CD14-positive monocyte (primary cell): Measurements from ENCODE around the gene FAM234A. TPM values are rescaled to one million over a fixed set of nuclear protein-coding genes. Genes with fewer than 3 reads are reported as not detected.

ENCODE experiments used
- DNase-seq, 3 donors: peaks; one replicate each; pipeline ENCODE4 v3.0.0-alpha.2; 2011 to 2022
- H2AFZ ChIP-seq: 2 replicates; pipeline ENCODE4 v1.6.0; 2012; ENCODE audit warnings: mild to moderate bottlenecking, low read depth, low read length, inconsistent platforms; ENCODE audit not compliant: insufficient read depth, poor library complexity, severe bottlenecking
- H3K27ac ChIP-seq, 2 donors: 1 replicate in 1 of 2; 2 replicates in 1 of 2; pipeline ENCODE4 v1.5.1; 2012 to 2013; ENCODE audit warnings: low read length in 2 of 2, control low read depth in 1 of 2, inconsistent platforms in 1 of 2, low read depth in 1 of 2, mild to moderate bottlenecking in 1 of 2
- H3K27me3 ChIP-seq, 2 donors: one replicate each; pipeline versions ENCODE4 v1.6.0 to v1.6.1; 2011 to 2013; ENCODE audit warnings: low read length in 2 of 2; ENCODE audit not compliant: control insufficient read depth in 2 of 2, insufficient read depth in 2 of 2
- H3K36me3 ChIP-seq, 2 donors: replicated peaks in 1 of 2; 1 replicate in 1 of 2; 2 replicates in 1 of 2; pipeline versions ENCODE4 v1.5.1 to v1.6.1; 2012 to 2013; ENCODE audit warnings: low read length in 2 of 2, control low read depth in 1 of 2, inconsistent platforms in 1 of 2, mild to moderate bottlenecking in 1 of 2; ENCODE audit not compliant: insufficient read depth in 2 of 2, control insufficient read depth in 1 of 2
- H3K4me1 ChIP-seq, 2 donors: 1 replicate in 1 of 2; 2 replicates in 1 of 2; pipeline versions ENCODE4 v1.5.1 to v1.6.1; 2012 to 2013; ENCODE audit warnings: low read length in 2 of 2, control low read depth in 1 of 2, inconsistent platforms in 1 of 2, mild to moderate bottlenecking in 1 of 2, moderate library complexity in 1 of 2; ENCODE audit not compliant: insufficient read depth in 2 of 2, control insufficient read depth in 1 of 2
- H3K4me2 ChIP-seq: replicated peaks from 2 replicates; pipeline ENCODE3; 2012; ENCODE audit warnings: low read length, moderate library complexity, mild to moderate bottlenecking; ENCODE audit not compliant: poor library complexity, severe bottlenecking; ENCODE audit errors: extremely low read depth
- H3K4me3 ChIP-seq, 3 experiments: fragments of 200-600 bp in 1 of 3; sonication (generic) in 1 of 3; replicated peaks in 1 of 3; 1 replicate in 2 of 3; 2 replicates in 1 of 3; pipeline ENCODE4 v1.5.1; 2011 to 2013; ENCODE audit warnings: low read length in 3 of 3, mild to moderate bottlenecking in 3 of 3, control low read depth in 2 of 3, low read depth in 2 of 3, inconsistent platforms in 1 of 3, moderate library complexity in 1 of 3
- H3K79me2 ChIP-seq: 2 replicates; pipeline ENCODE4 v1.6.0; 2012; ENCODE audit warnings: mild to moderate bottlenecking, control low read depth, inconsistent platforms, low read length, moderate library complexity; ENCODE audit not compliant: insufficient read depth
- H3K9ac ChIP-seq: 2 replicates; pipeline ENCODE4 v1.6.0; 2017; ENCODE audit warnings: low read length, mild to moderate bottlenecking; ENCODE audit not compliant: insufficient read depth, poor library complexity, severe bottlenecking
- H3K9me3 ChIP-seq, 2 donors: replicated peaks in 1 of 2; 1 replicate in 1 of 2; 2 replicates in 1 of 2; pipeline versions ENCODE4 v1.5.1 to v1.6.1; 2012 to 2013; ENCODE audit warnings: low read length in 2 of 2, control low read depth in 1 of 2; ENCODE audit not compliant: control insufficient read depth in 1 of 2, insufficient read depth in 1 of 2
- H4K20me1 ChIP-seq: 2 replicates; pipeline ENCODE4 v1.6.0; 2012; ENCODE audit warnings: mild to moderate bottlenecking, low read length, control low read depth, moderate library complexity; ENCODE audit not compliant: insufficient read depth
- H3K27ac Mint-ChIP-seq, 7 donors: one replicate each; pipeline ENCODE4 v1.8.0; 2020; ENCODE audit warnings: mild to moderate bottlenecking in 7 of 7, mixed read lengths in 7 of 7, moderate library complexity in 6 of 7, inconsistent platforms in 2 of 7
- H3K27me3 Mint-ChIP-seq, 3 donors: one replicate each; pipeline ENCODE4 v1.8.0; 2021 to 2022; ENCODE audit warnings: low read depth in 3 of 3, mild to moderate bottlenecking in 3 of 3, mixed read lengths in 3 of 3, moderate library complexity in 3 of 3, inconsistent platforms in 1 of 3
- H3K36me3 Mint-ChIP-seq, 2 donors: one replicate each; pipeline ENCODE4 v1.8.0; 2020; ENCODE audit warnings: mixed read lengths in 2 of 2, inconsistent platforms in 1 of 2, mild to moderate bottlenecking in 1 of 2
- H3K4me1 Mint-ChIP-seq: one replicate; pipeline ENCODE4 v1.8.0; 2020; ENCODE audit warnings: mild to moderate bottlenecking, mixed read lengths
- H3K4me3 Mint-ChIP-seq, 2 donors: one replicate each; pipeline ENCODE4 v1.8.0; 2020; ENCODE audit warnings: mild to moderate bottlenecking in 2 of 2, mixed read lengths in 2 of 2, moderate library complexity in 1 of 2
- H3K9me3 Mint-ChIP-seq, 7 donors: one replicate each; pipeline ENCODE4 v1.8.0; 2020 to 2022; ENCODE audit warnings: mixed read lengths in 7 of 7, mild to moderate bottlenecking in 6 of 7, moderate library complexity in 6 of 7, inconsistent platforms in 2 of 7
- CTCF ChIP-seq: fragments of 200-600 bp; IDR thresholded peaks from one replicate; pipeline ENCODE4 v1.8.0; 2022; ENCODE audit warnings: antibody characterized with exemption, mild to moderate bottlenecking
- WGBS: methylation state at CpG from one replicate; pipeline ENCODE4 v1.1.5; 2013; ENCODE audit warnings: missing lambda C conversion rate; ENCODE audit not compliant: insufficient coverage; 5-methylcytosine and 5-hydroxymethylcytosine counted together
- intact Hi-C, 2 donors: fragments of 100-400 bp; cut with micrococcal nuclease; formaldehyde crosslinking; loops; one replicate each; pipeline versions ENCODE4 v1.15.0 to v1.15.1; 2023
- polyA plus RNA-seq, 3 donors: library from polyadenylated mRNA; depleted of rRNA in 1 of 3; unstranded in 2 of 3; stranded (reverse) in 1 of 3; fragments of 300-500 nt in 2 of 3; fragments of >200 nt in 1 of 3; fragmentation: Illumina TruSeq in 2 of 3; gene quantifications; 1 replicate in 2 of 3; 2 replicates in 1 of 3; pipeline ENCODE4 v1.2.3, GENCODE V29; 2012 to 2021

Gene FAM234A
- polyA plus RNA-seq, 3 donors: 22.5 to 40.4 (median 25.1) TPM

- no peaks in the 10 kb centered on the region for H3K27me3 ChIP-seq
- H3K79me2 ChIP-seq: no peaks in the 10 kb centered on the region
- Mint-ChIP-seq H3K4me3 (no peak overlapping the region), H3K27me3 (peaks cover 0 to 1% (median 0%) of the 10 kb centered on the region in 3 donors), H3K9me3 (no peaks in the 10 kb centered on the region), H3K36me3 (peaks cover 63 to 94% of the 10 kb centered on the region in 2 donors), H3K27ac (peak overlapping the region in 1 of 7 donors; percentile 55), H3K4me1 (no peaks in the 10 kb centered on the region)
- H3K36me3 ChIP-seq: peaks cover 66 to 87% of the 10 kb centered on the region in 2 donors
- DNase-seq: no peak
- H3K4me3 ChIP-seq: no peak overlapping the region
- H3K4me1 ChIP-seq: no peaks in the 10 kb centered on the region
- peaks cover 6% of the 10 kb centered on the region for H4K20me1 ChIP-seq
- 97% methylated on average over 3 of the region's 19 CpGs for WGBS
- no peaks in the 10 kb centered on the region for H3K9me3 ChIP-seq
- intact Hi-C loops: no loop called here
- no peak overlapping the region for H3K9ac ChIP-seq
- TF ChIP-seq CTCF: no peak
- no peak overlapping the region for H2AFZ ChIP-seq
- no peak overlapping the region for H3K27ac ChIP-seq
- H3K4me2 ChIP-seq: no peak overlapping the region
Observed at GRCh38 chr16:305916-306626, 71.5 kb downstream of the FAM234A start.

GRCh38 chr16:306911-307370 is 72.3 kb downstream of the FAM234A start:
- Mint-ChIP-seq H3K27ac (peak overlapping the region in 2 of 7 donors; percentile 69 to 71), H3K4me1 (no peaks in the 10 kb centered on the region), H3K36me3 (peaks cover 66 to 96% of the 10 kb centered on the region in 2 donors), H3K27me3 (peaks cover 0 to 1% (median 0%) of the 10 kb centered on the region in 3 donors), H3K9me3 (no peaks in the 10 kb centered on the region), H3K4me3 (no peak overlapping the region)
- Histone ChIP-seq H3K9ac (no peak overlapping the region), H3K9me3 (no peaks in the 10 kb centered on the region), H4K20me1 (peaks cover 6% of the 10 kb centered on the region), H3K4me3 (no peak overlapping the region), H3K27ac (no peak overlapping the region), H2AFZ (no peak overlapping the region), H3K36me3 (peaks cover 67 to 87% of the 10 kb centered on the region in 2 donors), H3K4me2 (no peak overlapping the region), H3K27me3 (no peaks in the 10 kb centered on the region), H3K4me1 (no peaks in the 10 kb centered on the region), H3K79me2 (peaks cover 4% of the 10 kb centered on the region)
- intact Hi-C loops: no loop called here
- no peak for DNase-seq
- WGBS: 99% methylated on average over 12 of the region's 17 CpGs
- no peak for TF ChIP-seq CTCF
